ENCODE data around the gene CLK2. TPM values are rescaled to one million over a fixed set of nuclear protein-coding genes. Genes with fewer than 3 reads are reported as not detected.
"Not testable (repeated sequence)": the region's sequence is repeated elsewhere in the genome, so short reads cannot be mapped to it uniquely, and the experiment has no call there.

CLK2 gene
- total RNA-seq, 2 donors from 2014 or later = 36.6 to 40.7 TPM

DNA sequence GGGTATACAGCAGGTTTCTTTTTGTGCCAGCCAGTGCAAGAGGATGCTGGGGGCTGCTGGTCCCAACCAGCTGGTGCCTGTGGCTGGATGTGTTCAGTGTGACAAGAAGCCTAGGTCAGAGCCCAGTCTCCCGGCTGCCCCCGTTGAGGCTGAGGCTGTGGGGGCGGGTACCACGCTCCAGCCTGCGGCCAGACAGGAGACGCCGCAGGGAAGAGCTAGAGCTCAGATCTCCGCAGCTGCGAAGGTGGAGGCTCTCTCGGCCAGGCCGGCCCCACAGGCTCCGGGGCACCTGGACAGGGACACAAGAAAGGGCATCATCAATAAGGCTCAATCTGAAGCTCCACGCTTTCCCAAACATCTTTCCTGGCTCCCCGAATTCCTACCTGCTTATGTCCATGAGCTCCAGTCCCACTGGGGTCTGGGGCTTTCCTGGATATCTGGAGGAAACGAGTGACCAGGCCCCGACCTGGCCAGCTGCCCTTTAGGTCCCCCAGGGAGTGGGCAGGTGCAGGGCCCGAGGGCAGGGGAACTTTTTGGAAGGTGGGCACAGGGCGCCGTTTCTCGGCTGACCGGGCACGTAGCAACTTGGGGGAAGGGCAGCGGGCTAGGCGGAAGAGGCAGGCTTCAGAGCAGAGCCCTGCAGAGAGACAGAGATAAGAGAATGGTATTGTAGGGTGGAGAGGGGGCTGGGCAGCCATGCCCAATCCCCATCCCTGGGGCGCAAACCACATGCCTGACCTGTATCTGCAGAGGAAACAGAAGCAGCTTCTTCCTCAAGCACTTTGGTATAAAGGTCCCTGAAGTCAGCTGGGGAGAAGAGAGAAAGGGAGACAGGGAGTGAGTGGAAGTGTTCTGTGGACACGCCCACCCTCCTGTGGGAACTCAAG is 25.4 kb downstream of the CLK2 start:
- no peaks in the 10 kb centered on the region for H3K9me3 ChIP-seq
- H3K27ac ChIP-seq = no peak overlapping the region
- H3K27me3 ChIP-seq = no peaks in the 10 kb centered on the region
- intact Hi-C loops (cut with DNase I) = no loop called here
- TF ChIP-seq, protein P1, sequence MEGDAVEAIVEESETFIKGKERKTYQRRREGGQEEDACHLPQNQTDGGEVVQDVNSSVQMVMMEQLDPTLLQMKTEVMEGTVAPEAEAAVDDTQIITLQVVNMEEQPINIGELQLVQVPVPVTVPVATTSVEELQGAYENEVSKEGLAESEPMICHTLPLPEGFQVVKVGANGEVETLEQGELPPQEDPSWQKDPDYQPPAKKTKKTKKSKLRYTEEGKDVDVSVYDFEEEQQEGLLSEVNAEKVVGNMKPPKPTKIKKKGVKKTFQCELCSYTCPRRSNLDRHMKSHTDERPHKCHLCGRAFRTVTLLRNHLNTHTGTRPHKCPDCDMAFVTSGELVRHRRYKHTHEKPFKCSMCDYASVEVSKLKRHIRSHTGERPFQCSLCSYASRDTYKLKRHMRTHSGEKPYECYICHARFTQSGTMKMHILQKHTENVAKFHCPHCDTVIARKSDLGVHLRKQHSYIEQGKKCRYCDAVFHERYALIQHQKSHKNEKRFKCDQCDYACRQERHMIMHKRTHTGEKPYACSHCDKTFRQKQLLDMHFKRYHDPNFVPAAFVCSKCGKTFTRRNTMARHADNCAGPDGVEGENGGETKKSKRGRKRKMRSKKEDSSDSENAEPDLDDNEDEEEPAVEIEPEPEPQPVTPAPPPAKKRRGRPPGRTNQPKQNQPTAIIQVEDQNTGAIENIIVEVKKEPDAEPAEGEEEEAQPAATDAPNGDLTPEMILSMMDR (IDR thresholded peaks at IDR 0.05) = no peak
- TF ChIP-seq POLR2A (IDR thresholded peaks at IDR 0.05) = no peak
- H3K36me3 ChIP-seq (replicated peaks in 1 of 2; ENCODE audit: insufficient read depth in 1 of 2, low read depth in 2 of 2) = no peaks in the 10 kb centered on the region
- H3K4me3 ChIP-seq = no peak overlapping the region
- WGBS, 2 donors = 81 to 93% methylated on average over 19 to 23 of the region's 26 CpGs
- DNase-seq (no peak), ATAC-seq (no peak)
- peaks cover 26% of the 10 kb centered on the region for H3K4me1 ChIP-seq

DNA sequence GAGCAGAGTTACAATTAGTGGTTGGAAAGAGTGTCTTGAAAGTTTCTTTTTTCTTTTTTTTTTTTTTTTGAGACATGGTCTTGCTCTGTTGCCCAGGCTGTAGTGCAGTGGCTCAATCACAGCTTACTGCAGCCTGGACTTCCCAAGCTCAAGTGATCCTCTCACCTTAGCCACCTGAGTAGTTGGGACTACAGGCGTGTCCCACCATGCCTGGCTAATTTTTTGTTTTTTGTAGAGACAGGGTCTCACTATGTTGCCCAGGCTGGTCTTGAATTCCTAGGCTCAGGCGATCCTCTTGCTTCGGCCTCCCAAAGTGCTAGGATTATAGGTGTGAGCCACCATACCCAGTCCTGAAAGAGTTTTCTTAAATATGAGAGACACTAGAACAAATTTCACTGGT is 26.5 kb downstream of the CLK2 start:
- DNase-seq; H3K27me3 ChIP-seq; intact Hi-C loops (cut with DNase I); H3K9me3 ChIP-seq; H3K4me3 ChIP-seq; H3K36me3 ChIP-seq (replicated peaks in 1 of 2; ENCODE audit: insufficient read depth in 1 of 2, low read depth in 2 of 2); ATAC-seq; H3K27ac ChIP-seq: not testable (repeated sequence)
- WGBS, 2 donors = 83 to 91% methylated on average over 3 of the region's 3 CpGs
- H3K4me1 ChIP-seq = peaks cover 27% of the 10 kb centered on the region

GRCh38 chr1:155245163-155245524 is 28.2 kb downstream of the CLK2 start:
- H3K27ac ChIP-seq = peak overlapping the region; percentile 77 to 96 (median 88)
- WGBS, 2 donors = 52 to 55% methylated on average over 8 of the region's 8 CpGs
- no peak for ATAC-seq
- H3K4me3 ChIP-seq = peak overlapping the region in 1 of 2 donors; percentile 57
- intact Hi-C loops (cut with DNase I) = no loop called here
- DNase-seq = no peak
- H3K4me1 ChIP-seq = peaks cover 33% of the 10 kb centered on the region
- no peaks in the 10 kb centered on the region for H3K27me3 ChIP-seq
- no peaks in the 10 kb centered on the region for H3K36me3 ChIP-seq (replicated peaks in 1 of 2; ENCODE audit: insufficient read depth in 1 of 2, low read depth in 2 of 2)
- TF ChIP-seq POLR2A (IDR thresholded peaks at IDR 0.05) = no peak
- TF ChIP-seq, protein P1 (IDR thresholded peaks at IDR 0.05) = no peak
- no peaks in the 10 kb centered on the region for H3K9me3 ChIP-seq

DNA sequence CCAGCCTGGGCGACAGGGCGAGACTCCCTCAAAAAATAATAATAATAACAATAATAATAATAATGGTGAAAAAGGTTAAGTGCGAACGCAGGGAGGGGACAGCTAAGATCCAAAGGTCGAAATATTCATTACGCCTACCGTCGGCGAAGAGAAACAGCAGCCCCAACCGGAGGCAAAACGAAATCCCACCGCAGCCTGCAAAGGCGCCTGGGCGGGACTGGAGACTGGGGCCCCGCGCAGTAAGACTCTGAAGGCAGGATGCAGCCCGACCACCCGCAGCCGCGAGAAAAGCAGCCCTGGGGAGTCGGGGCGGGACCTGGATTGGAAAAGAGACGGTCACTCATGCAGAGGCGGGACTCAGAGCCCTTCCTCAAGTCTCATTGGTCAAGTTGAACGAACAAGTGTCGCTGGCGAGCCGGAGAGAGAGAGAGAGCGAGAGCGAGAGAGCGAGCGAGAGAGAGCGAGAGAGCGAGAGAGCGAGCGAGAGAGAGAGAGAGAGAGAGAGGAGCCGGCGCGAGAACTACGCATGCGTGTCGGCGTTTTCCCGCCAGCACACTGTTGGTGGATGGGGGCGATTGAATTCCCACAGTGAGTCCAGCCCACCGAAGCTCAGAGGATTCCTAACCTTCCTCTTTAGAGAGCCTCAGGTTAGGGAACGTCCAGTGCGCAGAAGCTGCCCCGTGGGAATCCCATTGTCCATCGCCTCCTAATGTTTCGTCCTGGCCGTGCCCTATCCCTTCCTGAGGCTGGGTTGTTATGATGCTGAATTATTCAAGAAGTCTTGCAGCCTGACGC is 28.7 kb downstream of the CLK2 start:
- ATAC-seq (peak; percentile 95), DNase-seq (peak; percentile 95 to 98 (median 98))
- Histone ChIP-seq H3K4me3 (peak overlapping the region; percentile 57 to 76), H3K36me3 (replicated peaks in 1 of 2; ENCODE audit: insufficient read depth in 1 of 2, low read depth in 2 of 2) (no peaks in the 10 kb centered on the region), H3K27ac (peak overlapping the region; percentile 77 to 96 (median 88)), H3K9me3 (no peaks in the 10 kb centered on the region), H3K27me3 (no peaks in the 10 kb centered on the region), H3K4me1 (peaks cover 33% of the 10 kb centered on the region)
- intact Hi-C loops (cut with DNase I) = no loop called here
- WGBS, 2 donors = 0% methylated on average over 45 to 53 of the region's 53 CpGs
- TF ChIP-seq, protein P1 (IDR thresholded peaks at IDR 0.05) = peak; percentile 25 to 99 (median 93)
- peak; percentile 70 to 95 (median 93) for TF ChIP-seq POLR2A (IDR thresholded peaks at IDR 0.05)

- intact Hi-C loops (cut with DNase I) = no loop called here
- no peak for TF ChIP-seq POLR2A (IDR thresholded peaks at IDR 0.05)
- TF ChIP-seq, protein P1 (IDR thresholded peaks at IDR 0.05) = no peak
- H3K27ac ChIP-seq = peak overlapping the region in 1 of 4 donors; percentile 86
Observed at GRCh38 chr1:155242805-155243358, 30.4 kb downstream of the CLK2 start.

More at GRCh38 chr1:155242805-155243358, 30.4 kb downstream of the CLK2 start:
- no peak overlapping the region for H3K4me3 ChIP-seq
- peaks cover 33% of the 10 kb centered on the region for H3K4me1 ChIP-seq
- no peaks in the 10 kb centered on the region for H3K27me3 ChIP-seq
- H3K36me3 ChIP-seq (replicated peaks in 1 of 2; ENCODE audit: insufficient read depth in 1 of 2, low read depth in 2 of 2) = peaks cover 0 to 2% of the 10 kb centered on the region in 2 donors
- no peak for ATAC-seq
- no peak for DNase-seq
- 61 to 82% methylated on average over 3 of the region's 3 CpGs for WGBS, 2 donors
- H3K9me3 ChIP-seq = no peaks in the 10 kb centered on the region

All from body of pancreas (tissue), 4 donors.